BJ (cell line): ENCODE results near the gene DICER1. TPM values are rescaled to one million over a fixed set of nuclear protein-coding genes. Genes with fewer than 3 reads are reported as not detected.

Experiments used
- CTCF ChIA-PET: fragments of 350-600 bp; formaldehyde crosslinking; extraction: SDS; loops from one replicate; lab custom pipeline; 2021; ENCODE audit warnings: antibody characterized with exemption, inconsistent platforms; lab: Yijun Ruan, JAX
- POLR2A ChIA-PET: fragments of 300-600 bp; sonication (Branson Sonifier 250); formaldehyde crosslinking; extraction: SDS; loops from one replicate; lab custom pipeline; 2021; ENCODE audit warnings: antibody characterized with exemption; lab: Charles Lee
- DNase-seq: peaks from one replicate; pipeline ENCODE4 v3.0.0-alpha.2; 2011; ENCODE audit warnings: low read depth
- H3K27me3 ChIP-seq: 2 replicates; pipeline ENCODE4 v1.6.0; 2011; ENCODE audit warnings: low read length; ENCODE audit not compliant: control insufficient read depth, insufficient read depth
- H3K36me3 ChIP-seq: 2 replicates; pipeline ENCODE4 v1.5.1; 2011; ENCODE audit warnings: low read length; ENCODE audit not compliant: control insufficient read depth, insufficient read depth
- H3K4me3 ChIP-seq: 2 replicates; pipeline ENCODE4 v1.5.1; 2011; ENCODE audit warnings: low read depth, mild to moderate bottlenecking, control low read depth, low read length
- polyA plus RNA-seq: library from polyadenylated mRNA; depleted of rRNA; stranded (reverse); fragments of >200 nt; gene quantifications from 2 replicates; pipeline ENCODE4 v1.2.3, GENCODE V29; 2011
- TF ChIP-seq, protein P1 (sequence below): IDR thresholded peaks from 2 replicates; pipeline ENCODE4 v1.5.1; 2011; ENCODE audit warnings: low read depth, mild to moderate bottlenecking, control low read depth, inconsistent platforms, low read length, moderate library complexity; ENCODE audit not compliant: insufficient read depth

The DICER1 gene
- polyA plus RNA-seq, 1 experiment = 15.7 TPM

DNA sequence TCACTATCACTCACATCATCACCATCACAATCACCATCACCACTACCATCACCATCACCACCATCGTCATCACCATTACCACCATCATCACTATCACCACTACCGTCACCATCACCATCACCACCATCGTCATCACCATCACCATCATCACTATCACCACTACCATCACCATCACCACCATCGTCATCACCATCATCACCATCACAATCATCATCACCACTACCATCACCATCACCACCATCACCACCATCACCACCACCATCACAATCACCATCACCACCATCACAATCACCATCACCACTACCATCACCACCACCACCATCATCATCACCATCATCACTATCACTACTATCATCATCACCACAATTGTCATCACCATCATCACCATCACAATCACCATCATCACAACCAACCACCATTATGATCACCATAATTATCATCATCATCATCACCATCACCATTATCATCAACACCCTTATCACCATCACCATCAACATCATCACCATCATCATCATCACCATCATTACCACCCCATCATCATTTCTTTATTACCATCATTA lies 90.8 kb downstream of the DICER1 start:
- no peak for DNase-seq
- Histone ChIP-seq H3K36me3 (no peaks in the 10 kb centered on the region), H3K4me3 (no peak overlapping the region), H3K27me3 (no peaks in the 10 kb centered on the region)
- ChIA-PET POLR2A (no interaction called here), CTCF (no interaction called here)
- TF ChIP-seq, protein P1, sequence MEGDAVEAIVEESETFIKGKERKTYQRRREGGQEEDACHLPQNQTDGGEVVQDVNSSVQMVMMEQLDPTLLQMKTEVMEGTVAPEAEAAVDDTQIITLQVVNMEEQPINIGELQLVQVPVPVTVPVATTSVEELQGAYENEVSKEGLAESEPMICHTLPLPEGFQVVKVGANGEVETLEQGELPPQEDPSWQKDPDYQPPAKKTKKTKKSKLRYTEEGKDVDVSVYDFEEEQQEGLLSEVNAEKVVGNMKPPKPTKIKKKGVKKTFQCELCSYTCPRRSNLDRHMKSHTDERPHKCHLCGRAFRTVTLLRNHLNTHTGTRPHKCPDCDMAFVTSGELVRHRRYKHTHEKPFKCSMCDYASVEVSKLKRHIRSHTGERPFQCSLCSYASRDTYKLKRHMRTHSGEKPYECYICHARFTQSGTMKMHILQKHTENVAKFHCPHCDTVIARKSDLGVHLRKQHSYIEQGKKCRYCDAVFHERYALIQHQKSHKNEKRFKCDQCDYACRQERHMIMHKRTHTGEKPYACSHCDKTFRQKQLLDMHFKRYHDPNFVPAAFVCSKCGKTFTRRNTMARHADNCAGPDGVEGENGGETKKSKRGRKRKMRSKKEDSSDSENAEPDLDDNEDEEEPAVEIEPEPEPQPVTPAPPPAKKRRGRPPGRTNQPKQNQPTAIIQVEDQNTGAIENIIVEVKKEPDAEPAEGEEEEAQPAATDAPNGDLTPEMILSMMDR = no peak

DNA sequence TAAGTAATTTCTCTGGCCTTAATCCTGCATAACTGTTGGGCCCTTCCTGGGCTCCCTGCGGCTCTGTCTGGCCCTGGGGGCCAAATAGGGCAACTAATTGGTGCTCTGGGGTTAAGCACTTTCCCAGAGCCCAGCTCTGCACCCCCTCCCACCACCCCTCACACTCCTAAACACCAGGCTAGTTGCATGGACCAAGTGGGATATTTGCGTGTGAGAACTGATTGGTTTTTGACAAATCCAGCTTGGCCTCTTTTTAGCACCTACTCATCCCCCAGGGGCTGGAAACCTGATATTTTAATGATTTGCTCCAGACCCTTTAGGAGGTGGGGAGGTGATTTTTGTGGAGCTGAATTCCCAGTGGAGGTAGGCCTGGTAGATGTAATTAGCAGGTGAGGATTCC lies 91.9 kb downstream of the DICER1 start:
- TF ChIP-seq, protein P1 = no peak
- CTCF ChIA-PET = no interaction called here
- POLR2A ChIA-PET = no interaction called here
- Histone ChIP-seq H3K27me3 (no peaks in the 10 kb centered on the region), H3K36me3 (no peaks in the 10 kb centered on the region), H3K4me3 (no peak overlapping the region)
- no peak for DNase-seq

DNA sequence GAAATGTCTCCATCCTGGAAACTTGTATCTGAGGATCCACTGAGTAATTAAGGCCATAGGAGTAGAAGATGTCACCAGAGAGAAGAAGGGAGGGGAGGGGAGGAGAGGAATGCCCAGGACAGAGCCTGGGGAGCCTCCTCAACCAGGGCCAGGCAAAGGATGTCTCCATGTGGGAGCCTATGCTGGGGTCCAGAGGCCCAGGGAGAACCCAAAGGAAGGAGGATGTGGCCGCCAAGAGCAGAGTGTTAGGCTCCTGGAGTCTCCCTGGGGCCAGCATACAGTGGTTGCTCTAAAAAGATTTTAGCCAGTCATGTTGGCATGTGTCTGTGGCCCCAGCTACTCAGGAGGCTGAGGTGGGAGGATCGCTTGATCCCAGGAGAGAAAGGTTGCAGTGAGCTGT lies 92.6 kb downstream of the DICER1 start:
- H3K36me3 ChIP-seq = no peaks in the 10 kb centered on the region
- ChIA-PET POLR2A (no interaction called here), CTCF (no interaction called here)
- TF ChIP-seq, protein P1 = no peak
- DNase-seq = no peak
- H3K4me3 ChIP-seq = no peak overlapping the region
- H3K27me3 ChIP-seq = no peaks in the 10 kb centered on the region

DNA sequence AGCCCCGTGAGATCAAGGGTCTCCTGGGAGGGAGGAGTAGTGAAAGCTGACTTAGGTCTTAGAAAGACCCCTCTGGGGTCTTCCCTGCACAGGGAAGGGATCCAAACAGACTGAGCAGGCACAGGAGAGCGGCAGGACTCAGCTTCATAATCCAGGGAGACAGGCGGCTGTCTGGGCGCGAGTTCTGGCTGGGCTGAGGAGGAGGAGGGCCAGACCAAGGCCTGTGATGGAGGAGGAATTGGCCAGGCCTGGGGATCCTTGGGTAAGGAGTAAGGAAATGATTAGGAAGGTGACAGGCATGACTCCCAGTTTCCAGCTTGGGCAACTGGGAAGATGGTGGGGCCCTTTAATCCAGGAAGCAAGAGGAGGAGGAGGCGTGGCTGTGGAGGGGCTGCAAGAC lies 93.1 kb downstream of the DICER1 start:
- no peaks in the 10 kb centered on the region for H3K36me3 ChIP-seq
- TF ChIP-seq, protein P1 = no peak
- POLR2A ChIA-PET = no interaction called here
- H3K27me3 ChIP-seq = no peaks in the 10 kb centered on the region
- no peak for DNase-seq
- H3K4me3 ChIP-seq = no peak overlapping the region
- CTCF ChIA-PET = no interaction called here

DNA sequence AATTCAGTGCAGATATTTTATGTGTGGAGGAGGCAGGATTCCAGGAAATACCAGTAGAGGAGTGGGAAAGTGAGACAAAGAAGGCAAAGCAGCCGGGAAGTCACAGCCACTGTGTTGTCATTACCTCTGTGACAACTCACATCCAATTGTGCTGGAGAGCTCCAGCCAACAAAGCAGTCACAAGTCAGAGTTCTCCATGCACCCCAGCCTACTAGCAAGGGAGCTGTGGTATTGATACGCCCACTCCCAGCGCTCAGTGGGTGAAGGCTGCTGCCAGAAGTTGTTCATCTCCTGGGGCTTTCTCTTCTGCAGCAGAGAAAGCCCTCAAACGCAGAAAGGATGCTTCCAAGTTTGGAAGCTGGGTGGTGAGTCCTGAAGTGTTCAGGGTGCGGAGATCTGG lies 93.9 kb downstream of the DICER1 start:
- POLR2A ChIA-PET = no interaction called here
- Histone ChIP-seq H3K27me3 (no peaks in the 10 kb centered on the region), H3K4me3 (no peak overlapping the region), H3K36me3 (no peaks in the 10 kb centered on the region)
- TF ChIP-seq, protein P1 = no peak
- DNase-seq = no peak
- CTCF ChIA-PET = no interaction called here
